ENCODE measurements around the gene CHIC2.

DNA sequence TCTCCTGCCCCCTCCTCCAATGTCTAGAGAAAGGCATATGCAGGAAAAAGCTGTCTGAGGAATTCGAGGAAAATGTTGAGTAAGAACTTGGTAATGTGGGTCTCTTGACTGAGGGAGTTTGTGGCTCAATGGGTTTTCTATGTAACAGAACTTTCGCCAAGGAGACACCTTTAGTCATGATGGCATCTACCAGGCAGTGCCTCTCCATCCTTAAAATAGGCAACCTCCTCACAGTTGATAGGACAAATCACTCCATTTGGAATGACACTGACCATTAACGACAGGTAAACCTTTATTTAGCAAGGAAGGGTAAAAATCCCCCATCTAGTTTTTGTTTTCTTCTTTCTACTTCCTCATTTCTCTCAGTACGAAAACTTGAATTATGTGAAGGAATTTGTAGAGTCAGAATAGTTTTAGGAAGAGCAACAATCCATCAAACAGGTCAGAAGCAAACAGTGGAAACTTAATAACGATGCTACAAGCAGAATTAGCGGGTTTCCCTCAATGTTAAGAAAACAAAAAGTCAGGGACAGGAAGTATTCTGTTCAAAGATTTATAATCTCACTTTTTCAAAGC, 38.2 kb upstream of the CHIC2 start:
- TF ChIP-seq, protein P1, sequence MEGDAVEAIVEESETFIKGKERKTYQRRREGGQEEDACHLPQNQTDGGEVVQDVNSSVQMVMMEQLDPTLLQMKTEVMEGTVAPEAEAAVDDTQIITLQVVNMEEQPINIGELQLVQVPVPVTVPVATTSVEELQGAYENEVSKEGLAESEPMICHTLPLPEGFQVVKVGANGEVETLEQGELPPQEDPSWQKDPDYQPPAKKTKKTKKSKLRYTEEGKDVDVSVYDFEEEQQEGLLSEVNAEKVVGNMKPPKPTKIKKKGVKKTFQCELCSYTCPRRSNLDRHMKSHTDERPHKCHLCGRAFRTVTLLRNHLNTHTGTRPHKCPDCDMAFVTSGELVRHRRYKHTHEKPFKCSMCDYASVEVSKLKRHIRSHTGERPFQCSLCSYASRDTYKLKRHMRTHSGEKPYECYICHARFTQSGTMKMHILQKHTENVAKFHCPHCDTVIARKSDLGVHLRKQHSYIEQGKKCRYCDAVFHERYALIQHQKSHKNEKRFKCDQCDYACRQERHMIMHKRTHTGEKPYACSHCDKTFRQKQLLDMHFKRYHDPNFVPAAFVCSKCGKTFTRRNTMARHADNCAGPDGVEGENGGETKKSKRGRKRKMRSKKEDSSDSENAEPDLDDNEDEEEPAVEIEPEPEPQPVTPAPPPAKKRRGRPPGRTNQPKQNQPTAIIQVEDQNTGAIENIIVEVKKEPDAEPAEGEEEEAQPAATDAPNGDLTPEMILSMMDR (conservative IDR thresholded peaks at IDR 0.05; ENCODE audit: low read depth, low read length) = no peak
- TF ChIP-seq SMC3 (IDR thresholded peaks at IDR 0.05; ENCODE audit: low read depth, low read length) (no peak), CHD1 (IDR thresholded peaks at IDR 0.05; ENCODE audit: low read depth, low read length) (no peak), MXI1 (IDR thresholded peaks at IDR 0.05; ENCODE audit: borderline replicate concordance, low read depth, low read length) (no peak), POLR2A (IDR thresholded peaks at IDR 0.05; ENCODE audit: low read depth, low read length) (no peak), FOS (IDR thresholded peaks at IDR 0.05; ENCODE audit: low read depth, low read length) (no peak)
- TF ChIP-seq, protein P2, sequence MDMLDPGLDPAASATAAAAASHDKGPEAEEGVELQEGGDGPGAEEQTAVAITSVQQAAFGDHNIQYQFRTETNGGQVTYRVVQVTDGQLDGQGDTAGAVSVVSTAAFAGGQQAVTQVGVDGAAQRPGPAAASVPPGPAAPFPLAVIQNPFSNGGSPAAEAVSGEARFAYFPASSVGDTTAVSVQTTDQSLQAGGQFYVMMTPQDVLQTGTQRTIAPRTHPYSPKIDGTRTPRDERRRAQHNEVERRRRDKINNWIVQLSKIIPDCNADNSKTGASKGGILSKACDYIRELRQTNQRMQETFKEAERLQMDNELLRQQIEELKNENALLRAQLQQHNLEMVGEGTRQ (IDR thresholded peaks at IDR 0.05; ENCODE audit: low read depth, low read length) = no peak
